HuH-7 (cell line): ENCODE data around the gene IQCK.
A peak's percentile ranks its signal among the peaks of the same experiment; 100 is the strongest.

Experiments
- DNase-seq: peaks from one replicate; pipeline ENCODE4 v3.0.0; 2011; ENCODE audit warnings: low spot score

The IQCK gene

DNA sequence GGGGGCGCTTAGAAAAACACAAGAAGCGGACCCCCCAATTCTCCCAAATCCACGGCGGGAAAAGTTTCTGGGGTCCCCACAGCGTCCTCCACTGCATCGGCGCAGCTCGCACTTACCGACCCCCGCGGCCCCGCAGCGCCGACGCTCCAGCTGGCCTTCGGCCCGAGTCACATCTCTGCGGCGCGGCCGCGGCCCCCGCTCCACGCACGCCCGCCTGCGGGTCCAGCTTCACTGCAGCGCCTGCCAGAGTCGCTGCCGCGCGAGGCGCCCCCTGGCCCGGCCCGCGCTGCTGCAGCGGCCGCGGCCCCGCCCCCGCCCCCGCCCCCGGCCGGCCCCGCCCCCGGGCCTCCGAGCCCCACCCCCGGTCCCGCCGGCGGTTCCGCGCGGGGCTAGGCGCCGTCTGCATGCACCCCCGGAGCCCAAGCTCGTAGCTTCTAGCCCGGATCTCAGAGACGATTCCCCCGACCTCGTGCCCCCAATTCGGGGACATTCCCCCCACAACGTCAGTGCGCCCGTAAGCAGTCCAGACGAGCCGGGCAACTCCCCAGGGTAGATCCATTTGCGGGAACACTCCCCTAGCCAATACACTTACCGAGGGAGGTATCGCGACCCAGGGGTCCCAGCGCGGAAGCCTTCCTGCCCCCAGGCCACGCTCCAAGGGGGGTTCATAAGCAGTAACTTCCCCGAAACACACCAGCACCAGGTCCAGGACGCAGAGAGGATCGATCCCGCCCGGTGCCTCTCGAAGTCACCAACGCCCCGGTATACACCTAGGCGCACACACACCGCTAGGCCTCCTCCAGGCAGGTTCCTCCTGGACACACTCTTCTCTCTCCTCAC lies 166.8 kb downstream of the IQCK start, which contains the start of gene GPRC5B:
Gene GPRC5B (minus strand): TSS at position 238 of the 840 bp plus-strand sequence. CDS start 12,003 bp downstream, outside the sequence.
- DNase-seq = peak; percentile 71

DNA sequence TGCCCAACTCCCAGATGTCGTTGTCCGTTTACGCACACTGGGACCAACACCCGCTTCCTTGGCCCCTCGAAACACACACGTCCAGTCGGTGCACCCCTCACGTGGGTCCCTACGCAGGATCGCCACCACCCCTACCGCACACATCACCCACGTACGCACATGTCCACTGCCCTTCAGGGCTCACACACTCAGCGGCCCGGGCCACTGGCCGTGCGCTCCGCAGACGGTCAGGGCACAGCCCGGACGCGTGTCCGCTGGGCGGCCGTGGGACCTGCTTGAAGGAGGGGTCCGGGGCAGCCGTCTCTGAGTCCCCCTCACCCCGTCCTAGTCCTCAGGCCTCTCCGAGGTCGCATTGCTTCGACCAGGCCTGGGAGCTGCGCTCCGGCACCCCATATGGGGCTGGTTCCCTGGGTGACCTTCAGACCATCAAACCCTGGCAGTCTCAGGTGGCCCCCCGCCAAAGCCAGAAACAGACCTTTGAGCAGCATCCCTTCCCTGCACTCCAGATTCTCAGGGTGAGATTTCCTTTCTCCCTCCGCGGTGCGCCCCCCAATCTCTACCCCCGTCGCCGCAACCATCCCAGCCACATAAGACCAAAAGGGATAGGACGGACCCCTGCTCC lies 167.5 kb downstream of the IQCK start:
- DNase-seq = no peak

DNA sequence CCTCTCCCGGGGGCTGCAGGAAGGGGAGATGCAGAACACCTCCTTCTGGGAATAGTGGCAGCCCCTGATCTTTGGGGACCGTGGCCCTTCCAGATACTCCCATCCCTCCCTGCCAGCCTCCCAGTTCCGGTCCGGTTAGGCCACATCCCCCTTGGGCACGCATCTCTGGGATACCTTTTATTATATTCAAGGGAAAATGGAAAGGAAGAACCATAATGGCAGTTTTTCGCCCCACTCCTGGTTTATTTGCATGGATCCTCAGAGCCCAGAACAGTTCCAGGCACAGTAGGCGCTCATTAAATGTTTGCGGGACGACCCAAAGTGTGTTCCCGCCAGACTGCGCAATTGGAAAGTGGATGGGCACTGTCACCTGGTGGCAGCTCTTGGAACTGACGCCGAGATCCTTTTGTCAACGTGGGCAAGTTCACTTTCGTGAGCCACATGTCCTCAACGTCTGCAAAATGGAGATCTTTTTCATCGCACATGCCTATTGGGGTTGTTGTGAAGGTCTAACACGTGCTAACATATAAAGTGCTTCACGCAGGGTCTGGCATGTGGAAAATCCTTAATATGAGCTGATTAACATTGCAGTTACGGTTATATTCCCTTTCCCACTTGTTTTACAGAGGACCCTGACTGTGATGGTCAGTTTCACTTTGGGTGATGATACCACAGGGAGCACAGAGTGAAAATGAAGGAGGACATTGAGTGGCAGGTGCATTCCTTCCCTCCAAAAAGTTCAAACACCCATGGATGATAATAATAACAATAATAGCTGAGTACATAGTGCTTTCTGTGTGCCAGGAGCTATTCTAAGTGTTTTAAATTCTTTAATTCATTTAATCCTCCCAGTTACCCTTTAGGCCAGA lies 168.2 kb downstream of the IQCK start:
- DNase-seq = peak; percentile 65

DNA sequence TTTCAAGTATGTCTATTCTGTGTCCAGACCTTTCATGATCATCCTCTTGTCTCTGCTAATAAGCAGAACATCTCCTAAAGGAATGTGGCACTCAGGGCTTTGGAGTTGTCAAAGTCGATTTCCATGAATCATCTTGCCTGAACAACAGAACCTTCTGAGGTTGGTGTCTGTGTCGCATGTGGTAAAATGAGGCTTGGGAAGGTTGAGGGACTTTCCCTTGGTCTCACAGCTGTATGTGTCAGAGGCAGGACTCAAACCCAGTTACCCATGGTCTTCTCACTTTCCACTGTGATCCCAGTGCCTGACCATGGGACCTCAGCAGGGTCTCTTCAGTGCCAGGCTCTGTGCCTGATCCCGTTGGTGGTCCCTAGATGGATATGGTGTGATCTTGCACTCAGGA lies 170.8 kb downstream of the IQCK start:
- DNase-seq = no peak

DNA sequence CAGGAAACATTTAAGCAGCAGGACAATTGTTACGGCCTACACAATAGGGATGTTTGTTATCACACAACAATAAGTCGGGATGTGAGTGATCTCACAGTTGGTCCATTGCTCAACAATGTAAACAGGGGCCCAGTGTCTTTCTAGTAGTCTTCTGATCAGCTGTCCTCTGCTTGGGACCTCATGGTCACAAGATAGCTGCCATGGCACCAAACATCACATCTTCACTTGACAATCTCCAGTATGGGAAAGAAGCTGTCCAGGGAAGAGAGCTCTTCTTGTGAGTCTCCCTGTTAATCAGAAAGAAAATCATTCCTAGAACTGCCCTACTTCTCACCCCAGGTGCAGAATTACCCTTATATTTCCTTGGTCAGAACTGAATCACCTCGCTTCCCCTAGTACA lies 172.8 kb downstream of the IQCK start:
- no peak for DNase-seq

DNA sequence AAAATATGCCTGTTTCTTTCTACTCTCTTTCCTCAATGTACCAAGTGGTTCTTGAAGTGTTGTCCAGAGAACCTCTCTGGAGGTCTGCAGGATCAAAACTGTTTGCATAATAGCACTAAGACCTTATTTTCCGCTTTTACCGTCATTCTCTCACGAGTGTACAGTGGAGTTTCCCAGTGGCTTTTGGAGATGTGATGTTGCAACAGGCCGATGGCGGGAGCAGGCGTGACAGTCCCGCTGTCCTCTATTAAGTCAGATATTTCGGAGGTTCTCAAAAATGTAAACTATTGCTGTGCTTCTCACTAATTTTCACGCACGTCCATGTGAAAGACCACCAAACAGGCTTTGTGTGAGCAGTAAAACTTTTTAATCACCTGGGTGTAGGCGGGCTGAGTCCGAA lies 174.8 kb downstream of the IQCK start:
- DNase-seq = no peak

DNA sequence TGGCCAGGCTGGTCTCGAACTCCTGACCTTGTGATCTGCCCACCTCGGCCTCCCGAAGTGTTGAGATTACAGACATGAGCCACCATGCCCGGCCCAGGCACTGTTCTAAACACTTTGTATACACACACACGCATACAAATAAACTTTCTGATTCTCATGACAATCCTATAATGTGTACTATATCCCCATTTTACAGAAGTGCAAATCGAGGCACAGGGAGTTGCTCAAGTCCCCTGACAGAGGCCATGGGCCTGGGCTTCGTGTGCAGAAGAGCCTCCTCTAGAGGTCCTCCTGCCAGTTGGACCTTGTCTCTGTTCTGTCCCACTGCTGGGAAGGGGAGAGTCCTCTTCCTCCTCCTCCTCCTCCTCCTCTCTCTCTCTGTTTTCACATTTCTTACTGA lies 176.5 kb downstream of the IQCK start:
- no peak for DNase-seq

DNA sequence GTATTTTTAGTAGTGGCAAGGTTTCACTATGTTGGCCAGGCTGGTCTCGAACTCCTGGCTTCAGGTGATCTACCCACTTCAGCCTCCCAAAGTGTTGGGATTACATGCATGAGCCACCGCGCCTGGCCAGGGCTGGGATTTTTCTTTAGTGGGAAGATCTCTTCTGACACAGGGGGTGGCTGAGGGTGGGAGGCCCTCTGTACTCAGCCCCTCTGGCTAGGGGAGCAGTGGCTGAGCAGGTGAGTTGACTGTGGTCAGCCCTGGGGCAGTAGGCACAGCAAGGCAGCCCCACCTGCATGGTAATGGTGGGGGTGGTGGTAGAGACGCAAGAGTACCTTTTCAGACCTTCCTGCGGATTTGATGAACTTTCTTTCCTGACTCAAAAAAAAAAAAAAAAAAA lies 178.9 kb downstream of the IQCK start:
- DNase-seq = no peak

DNA sequence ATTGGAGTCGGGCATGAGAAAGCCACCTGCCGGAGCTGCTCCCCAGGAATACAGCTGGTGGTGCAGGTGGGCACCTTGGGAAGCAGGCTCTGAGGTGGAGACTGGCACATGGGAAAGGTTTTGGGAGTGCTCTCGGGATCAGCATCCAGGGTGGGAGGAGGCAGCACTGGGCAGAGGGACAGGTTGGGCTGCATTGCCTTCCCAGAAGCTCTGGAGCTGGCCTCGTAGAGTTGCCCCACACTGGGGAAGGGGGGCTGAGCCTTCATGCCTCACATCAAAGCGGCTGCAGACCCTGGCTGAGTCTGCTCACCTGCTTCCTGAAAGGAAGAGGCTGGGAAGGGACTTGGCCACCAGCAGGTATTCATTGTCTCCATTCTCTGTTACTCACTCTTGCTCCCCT lies 180.1 kb downstream of the IQCK start:
- no peak for DNase-seq

DNA sequence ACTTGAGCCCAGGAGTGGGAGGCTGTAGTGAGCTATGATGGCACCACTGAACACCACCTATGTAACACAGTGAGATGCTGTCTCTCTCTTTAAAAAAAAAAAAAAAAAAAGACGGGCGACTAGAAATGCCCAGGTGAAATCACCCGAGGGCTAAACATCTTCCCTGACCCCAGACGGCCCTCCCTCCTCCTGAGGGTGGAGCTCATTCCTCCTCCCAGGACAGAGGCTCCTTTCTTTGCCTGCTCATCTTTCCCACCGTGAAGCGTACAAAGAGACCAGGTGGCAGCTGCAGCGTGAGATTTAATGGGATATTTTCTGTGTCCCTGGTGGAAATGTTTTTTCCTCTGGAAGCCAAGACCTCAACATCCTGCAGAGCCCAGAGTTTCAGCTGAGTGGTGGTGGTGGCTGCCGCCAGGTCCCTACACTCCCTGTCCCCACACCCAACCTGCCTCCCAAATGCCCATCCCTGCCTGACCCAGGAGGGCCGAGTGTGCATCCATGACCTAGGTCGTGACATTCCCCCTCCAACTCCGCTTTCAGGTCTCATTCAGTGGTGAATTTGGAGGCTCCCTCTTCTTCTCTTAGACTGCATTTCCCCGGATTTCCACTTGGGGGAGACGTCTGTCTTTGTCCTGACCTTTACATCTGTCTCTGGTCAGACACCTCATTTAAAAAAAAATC lies 181.0 kb downstream of the IQCK start:
- DNase-seq = peak; percentile 43

DNA sequence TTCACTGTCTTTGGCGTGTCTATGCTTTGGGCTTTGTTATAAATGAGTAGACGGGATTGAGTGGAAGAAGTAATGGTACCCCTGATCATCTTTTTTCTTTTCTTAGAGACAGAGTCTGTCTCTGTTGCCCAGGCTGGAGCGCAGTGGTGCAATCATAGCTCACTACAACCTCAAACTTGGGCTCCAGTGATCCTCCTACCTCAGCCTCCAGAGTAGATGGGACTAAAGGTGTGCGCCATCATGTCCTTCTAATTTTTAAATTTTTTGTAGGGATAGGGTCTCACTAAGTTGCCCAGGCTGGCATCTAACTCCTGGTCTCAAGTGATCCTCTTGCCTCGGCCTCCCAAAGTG lies 181.5 kb downstream of the IQCK start:
- DNase-seq = no peak

DNA sequence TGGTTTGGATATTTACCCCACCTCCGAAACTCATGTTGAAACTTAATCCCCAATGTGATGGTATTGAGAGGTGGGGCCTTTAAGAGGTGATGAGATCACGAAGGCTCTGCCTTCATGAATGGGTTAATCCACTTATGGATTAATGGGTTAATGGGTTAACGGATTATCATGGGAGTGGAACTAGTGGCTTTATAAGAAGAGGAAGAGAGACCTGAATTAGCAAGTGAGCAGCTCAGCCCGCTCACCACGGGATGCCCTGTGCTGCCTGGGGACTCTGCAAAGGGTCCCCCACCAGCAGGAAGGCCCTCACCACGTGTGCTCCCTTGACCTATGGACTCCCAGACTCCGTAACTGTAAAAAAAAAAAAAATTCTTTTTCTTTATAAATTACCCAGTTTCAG lies 183.1 kb downstream of the IQCK start:
- DNase-seq = no peak

DNA sequence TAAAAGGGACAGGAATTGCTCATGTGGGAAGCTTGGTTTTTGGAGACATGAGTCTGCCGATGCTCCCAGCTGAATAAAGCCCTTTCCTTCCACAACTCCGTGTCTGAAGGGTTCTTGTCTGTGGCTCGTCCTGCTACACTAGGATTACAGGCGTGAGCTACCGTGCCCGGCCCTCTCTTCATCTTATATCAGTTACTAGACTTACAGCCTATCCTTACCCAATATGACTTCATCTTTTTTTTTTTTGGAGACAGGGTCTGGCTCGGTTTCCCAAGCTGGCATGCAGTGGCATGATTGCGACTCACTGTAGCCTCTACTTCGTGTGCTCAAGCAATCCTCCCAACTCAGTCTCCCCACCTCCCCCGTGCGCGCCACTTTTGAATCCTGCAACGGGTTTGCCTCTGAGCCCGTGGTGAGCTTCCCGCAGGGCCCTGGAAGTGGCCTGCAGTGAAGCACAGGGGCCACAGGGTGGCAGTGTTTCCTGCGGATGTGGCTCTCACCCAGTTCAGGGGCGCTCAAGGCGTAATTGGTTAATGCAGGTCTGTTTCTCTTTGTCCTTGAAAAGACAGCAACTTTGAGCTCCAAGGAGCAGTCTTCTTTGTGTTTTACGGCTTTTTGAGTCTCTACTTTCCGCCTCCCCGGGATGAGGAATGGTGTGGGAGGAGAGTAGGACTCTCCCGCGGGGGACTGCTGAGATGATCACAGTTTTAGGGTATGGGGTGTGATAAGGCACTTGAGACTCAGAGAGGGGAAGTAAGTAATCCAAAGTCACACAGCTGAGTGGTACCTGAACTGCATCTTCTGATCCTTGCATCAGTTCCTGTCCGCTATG lies 189.3 kb downstream of the IQCK start:
- peak; percentile 79 for DNase-seq
